Measurements from ENCODE around the gene OTX1.

OTX1 gene

DNA sequence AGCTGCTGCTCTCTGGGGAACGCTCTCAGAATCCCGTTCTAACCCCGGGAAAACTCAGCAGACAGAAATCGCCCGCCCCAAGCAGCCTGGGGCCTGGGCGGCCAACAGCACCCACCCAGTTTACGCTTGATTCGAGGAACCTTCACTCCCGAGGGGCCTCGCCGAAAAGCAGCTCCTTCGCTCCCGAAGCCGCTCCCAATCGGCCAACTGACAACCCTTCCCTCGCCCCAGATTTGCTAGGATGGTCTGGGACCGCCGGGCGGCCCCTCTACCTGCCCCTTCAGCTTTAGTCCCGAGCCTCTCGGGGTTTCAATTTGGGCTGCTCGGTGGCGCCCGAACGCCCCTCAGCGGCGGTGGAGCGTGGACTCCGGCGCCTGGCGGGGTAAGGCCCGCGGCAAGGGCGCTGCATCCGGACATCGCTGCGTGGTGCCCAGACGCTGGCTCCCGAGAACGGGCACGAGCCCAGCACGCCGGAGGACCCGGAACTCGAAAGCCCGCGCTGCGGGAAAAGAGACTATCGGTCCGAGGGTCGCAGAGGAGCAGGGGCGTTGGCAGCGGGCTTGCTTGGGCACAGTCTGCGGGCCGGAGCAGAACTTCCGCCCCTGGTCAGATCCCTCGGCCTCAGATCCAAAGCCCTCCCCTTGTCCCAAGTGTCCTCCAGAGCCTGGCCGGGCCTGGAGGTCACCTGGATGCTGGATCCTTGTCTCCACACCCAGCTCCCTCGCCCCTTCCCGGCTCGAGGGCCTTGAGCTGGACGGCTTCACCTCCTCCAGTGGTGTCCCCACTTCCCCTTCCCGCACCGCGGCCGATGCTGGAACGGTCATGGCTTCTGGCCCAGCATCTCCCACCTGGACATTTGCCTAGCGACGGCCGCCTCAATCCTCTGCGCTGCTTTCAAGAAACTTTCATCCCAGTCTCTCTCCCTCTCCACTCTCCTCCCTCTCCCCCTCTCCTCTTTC, 3.0 kb upstream of the OTX1 start:
- no peak for DNase-seq (ENCODE audit: low read depth in 2 of 2)

DNA sequence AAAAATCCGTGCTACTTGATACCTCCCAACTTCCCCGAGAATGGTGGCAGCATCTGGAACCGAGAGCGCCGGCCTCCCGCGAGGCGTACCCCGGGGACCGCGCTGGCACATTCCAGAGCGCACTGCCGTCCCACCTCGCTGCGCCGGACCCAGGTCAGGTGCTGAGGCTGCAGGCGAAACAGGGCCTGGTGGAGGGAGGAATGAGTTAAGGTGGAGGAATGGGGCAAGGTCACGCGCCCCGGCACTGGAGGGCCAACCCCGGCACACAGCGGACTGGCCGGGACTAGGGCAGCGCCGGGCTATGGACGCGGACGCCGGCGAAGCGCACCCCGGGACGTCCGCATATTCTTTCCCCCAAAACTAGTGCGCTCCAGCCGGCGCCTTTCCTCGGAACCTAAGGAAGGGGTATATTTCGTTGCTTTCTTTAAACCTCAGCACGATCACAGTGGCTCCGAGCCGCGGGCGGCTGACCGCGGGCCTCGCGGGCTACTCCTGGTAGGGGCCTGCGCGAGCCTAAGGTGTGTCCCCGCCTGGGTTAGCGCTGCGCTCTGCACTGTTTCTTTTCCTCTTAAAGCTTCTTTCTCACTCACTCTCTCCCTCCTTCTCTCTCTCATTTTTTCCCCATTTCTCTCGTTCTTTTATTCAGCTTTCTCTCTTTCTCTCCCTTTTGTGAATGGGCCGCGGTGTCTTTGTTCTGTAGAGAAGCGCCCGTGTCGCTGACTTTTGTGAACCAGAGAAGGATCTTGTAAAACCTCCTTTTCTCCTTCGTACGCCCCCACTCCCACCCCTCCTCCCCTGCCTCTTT, 2.1 kb upstream of the OTX1 start:
- DNase-seq (ENCODE audit: low read depth in 2 of 2): no peak

DNA sequence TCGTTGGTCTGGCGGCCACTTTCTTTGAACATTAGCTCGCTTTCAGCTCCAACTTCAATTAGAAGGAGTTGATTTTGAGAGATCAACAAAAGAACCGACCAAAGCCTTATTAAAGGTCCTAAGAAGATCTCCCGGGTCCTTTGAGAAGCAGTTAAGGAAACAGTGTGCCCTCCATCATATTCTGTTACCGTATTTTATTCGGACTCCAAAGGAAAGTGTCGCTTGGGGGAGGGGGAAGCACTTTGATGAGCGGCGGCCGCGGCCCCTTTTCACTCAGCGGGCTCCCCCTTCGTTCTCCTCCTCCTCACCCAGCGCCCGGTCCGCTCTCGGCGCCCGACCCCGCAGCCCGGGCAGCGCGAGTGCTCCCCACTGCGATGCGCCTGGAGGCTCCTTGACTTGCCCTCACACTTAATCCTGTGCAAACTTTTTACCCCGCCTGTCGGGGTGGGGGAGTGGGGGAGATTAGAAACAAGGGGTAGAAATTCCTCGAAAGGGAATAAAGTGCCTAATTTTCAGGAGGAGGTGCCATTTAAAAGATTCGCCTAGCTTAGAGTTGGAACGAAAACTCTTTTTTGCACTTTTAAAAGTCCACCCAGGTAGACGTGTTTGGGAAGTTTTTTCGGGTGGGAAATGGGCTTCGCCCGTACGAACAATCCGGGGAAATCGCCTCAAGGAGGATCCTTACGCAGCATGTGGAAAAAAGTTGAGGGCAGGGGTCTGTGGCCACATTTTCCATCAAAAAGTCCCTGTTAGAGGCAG, 1.2 kb upstream of the OTX1 start:
- no peak for DNase-seq (ENCODE audit: low read depth in 2 of 2)

DNA sequence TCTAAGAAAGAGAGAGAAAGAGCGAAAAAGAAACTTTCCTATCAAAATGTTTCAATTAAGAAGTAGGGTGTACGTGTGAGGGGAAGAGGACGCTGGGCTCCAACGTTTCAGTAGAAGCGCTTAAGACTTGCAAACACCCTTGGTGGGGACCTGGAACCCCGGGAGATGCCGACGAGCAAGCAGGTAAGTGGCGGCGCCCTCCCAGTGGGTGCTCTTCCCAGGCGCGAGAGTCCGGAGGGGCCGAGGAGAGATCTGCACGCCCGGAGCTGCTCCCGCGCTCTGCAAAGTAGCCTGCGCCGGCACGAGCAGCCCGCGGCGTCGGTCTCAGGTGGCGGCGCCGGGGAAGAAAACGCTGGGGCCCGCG, 678 bp upstream of the OTX1 start:
- DNase-seq (ENCODE audit: low read depth in 2 of 2): no peak

DNA sequence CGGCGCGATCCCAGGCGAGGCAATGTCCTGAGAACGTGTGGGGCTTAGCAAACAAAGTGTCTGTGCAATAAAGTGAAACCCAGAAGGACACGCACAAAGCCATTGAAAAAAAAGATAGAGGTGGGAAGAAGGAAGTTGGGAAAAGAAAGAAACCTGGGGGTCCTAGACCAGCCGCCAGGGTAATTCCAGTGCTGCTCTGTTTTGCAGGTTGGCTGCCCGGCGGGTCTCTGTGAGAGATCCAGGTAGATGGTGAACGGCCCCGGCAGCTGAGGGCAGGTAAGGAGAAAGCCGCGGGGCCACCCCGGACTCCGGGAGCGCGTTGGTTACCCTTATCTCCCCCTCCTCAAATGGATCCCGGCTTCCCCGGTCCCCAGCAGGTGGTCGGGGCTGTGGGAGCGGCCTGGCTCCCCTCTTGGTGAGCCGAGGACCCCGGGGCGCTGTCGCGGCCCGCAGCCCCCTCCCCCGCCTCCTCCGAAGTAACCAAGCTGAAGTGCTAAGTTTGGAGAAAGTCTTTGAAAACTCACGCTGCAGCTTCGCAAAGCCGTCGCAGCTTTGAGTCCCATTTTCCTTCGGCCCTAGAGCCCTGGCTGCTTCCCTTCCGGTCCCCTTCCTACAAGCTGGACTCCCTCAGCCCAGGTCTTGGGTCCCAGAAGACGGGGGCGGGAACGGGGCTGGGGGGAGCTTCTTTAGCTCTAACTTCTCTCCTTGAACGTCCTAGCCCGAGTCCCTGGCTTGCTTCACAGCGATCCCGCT, 588 bp downstream of the OTX1 start:
- DNase-seq (ENCODE audit: low read depth in 2 of 2): no peak

DNA sequence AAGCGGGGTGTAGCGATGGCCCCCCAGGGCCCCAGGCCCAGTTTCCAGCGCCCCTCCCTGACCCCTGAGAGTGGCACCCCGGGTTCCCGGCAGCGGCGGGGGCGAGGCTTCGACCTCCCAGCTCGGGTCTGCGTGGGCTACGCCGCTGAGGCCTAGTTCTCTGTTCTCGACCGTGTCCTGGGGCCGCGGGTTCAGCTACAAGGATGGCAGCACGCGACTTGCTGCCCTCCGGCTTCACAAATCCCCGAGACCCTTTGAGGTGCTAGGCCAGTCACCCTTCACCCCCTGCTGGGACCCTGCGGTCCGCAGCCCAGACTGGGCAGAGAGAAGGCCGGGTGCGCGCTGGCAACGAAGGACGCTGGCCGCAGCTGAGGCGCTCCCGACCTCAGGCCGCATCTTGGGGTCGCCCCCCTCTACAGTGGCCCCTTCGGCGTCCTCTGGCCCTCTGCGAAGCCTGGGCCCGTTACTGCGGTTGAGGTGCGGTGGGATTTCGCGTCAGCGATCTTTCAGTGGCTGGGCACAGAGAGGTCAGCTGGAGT, 1.2 kb downstream of the OTX1 start:
- no peak for DNase-seq (ENCODE audit: low read depth in 2 of 2)

DNA sequence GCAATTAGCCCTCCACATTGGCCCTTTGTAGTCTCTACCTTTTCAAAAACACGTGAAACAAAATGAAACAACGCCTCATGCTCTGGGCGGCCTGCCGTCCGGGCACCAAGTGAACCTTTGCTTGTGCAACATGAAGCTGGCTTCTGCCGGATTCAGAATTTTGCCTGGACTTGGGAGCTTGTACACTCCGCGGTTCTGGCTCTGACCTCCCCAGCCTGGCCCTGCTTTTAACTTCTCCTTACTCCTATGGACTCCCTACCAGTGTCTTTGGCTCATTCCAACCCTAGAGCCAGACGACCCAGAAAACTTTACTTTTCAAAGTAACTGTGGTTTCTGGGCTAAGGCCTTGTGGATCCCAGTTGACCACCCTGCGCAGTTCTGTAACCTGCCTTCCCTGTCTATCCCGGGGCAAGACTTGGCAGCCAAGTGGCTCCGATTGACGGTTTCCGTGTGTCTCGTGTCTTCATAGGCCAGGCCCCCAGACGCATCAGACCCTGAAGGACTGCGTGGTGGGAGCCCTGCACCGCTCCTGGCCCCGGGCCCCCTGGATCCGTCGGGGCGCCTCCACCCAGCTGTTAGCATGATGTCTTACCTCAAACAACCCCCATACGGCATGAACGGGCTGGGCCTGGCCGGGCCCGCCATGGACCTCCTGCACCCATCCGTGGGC, 1.9 kb downstream of the OTX1 start:
- DNase-seq (ENCODE audit: low read depth in 2 of 2): no peak

DNA sequence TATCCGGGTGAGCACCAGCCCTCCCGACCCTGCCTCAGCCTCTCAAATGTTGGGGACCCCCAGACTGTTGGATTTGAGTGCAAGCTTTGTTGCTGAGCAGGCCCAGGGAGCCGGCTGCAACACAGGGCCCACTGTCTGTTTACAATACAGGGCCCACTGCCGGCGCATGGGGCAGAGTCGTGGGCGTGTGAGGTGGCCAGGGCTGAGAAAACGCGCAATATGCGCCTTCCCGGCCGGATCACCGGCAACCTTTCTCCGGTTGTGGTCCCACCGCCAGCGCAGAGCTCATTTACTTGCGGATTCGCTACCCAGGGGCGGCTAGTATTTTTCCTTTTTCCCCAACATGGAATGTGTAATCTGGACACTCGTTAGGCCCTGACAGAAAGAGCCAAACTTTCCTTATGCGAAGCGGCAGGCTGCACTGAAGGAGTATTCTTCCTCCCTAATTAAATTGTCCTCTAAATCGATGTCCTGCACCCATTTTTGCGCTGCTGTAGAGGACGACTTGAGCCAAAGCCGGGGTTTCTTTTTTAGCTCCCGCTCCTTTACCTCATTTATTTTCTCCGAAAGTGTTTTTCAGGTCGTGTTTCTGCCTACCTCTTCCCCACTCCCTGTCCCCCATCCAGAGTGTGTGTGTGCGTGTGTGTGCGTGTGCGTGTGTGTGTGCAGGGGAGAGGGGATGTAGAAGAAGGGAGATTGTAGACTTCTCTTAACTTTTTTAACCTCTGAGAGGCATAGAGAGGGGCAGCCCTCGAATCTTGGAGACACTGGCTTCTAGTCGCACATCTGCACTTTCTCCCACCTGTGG, 2.7 kb downstream of the OTX1 start:
- no peak for DNase-seq (ENCODE audit: low read depth in 2 of 2)

DNA sequence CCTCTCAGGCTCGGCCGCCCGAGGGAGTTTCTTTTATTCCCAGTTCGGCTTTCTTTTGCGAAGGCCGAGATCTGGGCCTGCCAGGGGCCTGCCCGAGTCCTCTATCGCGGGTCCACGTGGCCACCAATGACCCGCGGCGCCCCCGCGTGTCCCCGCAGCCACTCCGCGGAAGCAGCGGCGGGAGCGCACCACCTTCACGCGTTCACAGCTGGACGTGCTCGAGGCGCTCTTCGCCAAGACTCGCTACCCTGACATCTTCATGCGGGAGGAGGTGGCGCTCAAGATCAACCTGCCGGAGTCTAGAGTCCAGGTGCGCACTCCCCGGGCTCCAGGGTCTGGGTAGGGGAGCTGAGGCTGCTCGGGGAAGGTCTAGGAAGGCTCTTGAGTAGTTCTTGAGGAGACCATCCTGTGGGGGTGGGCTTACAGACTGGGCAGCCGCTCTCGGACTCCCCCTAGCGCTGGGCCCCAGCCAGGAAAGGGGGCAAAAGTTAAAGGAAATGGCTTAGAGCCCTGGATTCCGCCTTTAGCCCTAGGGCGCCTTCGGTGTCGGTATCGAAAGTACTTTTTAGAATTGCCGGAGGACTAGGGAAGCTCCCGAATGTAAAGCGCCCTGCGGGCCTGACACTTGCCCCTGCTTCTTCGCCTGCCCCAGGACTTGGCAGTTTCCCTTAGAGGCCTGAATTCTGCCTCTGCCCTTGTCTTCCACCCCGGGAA, 3.4 kb downstream of the OTX1 start:
- no peak for DNase-seq (ENCODE audit: low read depth in 2 of 2)

DNA sequence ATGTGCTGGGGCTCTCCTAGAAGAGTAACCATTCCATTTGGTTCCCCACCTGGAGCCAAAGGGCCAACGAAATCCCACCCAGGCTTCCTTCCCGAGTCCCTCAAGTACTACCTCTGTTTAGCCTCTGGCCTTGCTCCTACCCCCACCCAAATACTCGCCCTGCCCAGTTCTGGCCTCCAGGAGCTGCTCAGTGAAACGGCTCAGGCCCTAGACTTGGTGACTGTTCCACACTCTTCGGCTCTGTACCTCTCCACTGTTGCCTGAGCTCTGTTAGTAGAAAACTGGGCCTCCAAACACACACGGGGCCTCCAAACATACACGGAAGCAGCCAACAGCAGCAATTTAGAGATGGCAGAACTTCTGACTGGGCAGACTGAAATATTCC, 4.2 kb downstream of the OTX1 start:
- DNase-seq (ENCODE audit: low read depth in 2 of 2): no peak

DNA sequence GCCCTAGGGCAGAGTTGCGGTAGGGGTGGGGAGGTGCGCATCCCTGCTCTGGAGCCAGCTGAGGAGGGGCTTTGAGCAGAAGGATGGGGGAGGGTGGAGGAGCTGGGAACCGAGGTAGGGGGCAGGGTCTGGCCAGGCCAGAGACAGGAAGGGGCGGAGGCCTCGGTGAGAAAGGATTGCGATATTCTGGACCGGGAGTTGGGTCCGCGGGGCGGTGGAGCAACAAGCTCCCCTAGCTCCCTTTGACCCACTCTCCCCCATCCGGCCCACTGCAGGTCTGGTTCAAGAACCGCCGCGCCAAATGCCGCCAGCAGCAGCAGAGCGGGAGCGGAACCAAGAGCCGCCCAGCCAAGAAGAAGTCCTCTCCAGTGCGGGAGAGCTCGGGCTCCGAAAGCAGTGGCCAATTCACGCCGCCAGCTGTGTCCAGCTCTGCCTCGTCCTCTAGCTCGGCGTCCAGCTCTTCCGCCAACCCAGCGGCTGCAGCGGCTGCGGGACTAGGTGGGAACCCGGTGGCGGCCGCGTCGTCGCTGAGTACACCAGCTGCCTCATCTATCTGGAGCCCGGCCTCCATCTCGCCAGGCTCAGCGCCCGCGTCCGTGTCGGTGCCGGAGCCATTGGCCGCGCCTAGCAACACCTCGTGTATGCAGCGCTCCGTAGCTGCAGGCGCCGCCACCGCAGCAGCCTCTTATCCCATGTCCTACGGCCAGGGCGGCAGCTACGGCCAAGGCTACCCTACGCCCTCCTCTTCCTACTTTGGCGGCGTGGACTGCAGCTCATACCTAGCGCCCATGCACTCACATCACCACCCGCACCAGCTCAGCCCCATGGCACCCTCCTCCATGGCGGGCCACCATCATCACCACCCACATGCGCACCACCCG, 4.8 kb downstream of the OTX1 start:
- peak in 1 of 2 donors; percentile 4 for DNase-seq (ENCODE audit: low read depth in 2 of 2)

DNA sequence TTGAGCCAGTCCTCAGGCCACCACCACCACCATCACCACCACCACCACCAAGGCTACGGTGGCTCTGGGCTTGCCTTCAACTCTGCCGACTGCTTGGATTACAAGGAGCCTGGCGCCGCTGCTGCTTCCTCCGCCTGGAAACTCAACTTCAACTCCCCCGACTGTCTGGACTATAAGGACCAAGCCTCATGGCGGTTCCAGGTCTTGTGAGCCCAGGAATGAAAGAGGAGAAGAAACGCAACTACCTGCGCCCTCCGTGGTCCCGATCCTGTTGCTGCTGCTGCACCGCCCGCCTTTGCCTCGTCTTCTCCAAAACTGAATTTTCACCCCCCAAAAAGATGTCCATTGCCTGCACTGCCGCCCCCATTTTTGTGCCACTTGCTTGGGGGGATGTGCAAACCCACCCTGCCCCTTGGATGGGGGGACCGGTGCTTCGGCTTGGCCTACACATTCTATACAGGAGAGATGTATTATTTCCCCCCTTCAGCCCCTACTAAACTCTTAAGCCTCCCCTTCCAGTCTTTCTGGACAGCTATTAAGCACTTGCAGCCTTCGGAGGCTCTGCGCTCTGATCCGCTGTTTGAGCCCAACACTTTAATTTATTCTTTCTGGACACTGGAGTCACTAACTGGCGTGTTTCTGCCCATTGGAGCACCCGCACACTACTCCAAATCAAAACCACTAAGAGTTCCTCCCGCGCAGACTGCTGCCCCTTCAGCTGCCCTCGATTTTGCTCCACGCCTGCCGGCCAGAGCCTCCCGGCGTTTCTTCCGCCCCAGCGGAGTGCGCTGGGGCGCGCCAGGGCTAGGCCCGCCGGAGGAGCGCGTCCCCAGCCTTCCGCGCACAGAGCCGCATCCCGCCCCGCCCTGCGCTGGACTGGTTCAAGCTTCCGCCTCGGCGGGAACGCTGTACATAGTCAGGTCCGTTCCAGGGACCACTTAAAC, 5.7 kb downstream of the OTX1 start:
- no peak for DNase-seq (ENCODE audit: low read depth in 2 of 2)

DNA sequence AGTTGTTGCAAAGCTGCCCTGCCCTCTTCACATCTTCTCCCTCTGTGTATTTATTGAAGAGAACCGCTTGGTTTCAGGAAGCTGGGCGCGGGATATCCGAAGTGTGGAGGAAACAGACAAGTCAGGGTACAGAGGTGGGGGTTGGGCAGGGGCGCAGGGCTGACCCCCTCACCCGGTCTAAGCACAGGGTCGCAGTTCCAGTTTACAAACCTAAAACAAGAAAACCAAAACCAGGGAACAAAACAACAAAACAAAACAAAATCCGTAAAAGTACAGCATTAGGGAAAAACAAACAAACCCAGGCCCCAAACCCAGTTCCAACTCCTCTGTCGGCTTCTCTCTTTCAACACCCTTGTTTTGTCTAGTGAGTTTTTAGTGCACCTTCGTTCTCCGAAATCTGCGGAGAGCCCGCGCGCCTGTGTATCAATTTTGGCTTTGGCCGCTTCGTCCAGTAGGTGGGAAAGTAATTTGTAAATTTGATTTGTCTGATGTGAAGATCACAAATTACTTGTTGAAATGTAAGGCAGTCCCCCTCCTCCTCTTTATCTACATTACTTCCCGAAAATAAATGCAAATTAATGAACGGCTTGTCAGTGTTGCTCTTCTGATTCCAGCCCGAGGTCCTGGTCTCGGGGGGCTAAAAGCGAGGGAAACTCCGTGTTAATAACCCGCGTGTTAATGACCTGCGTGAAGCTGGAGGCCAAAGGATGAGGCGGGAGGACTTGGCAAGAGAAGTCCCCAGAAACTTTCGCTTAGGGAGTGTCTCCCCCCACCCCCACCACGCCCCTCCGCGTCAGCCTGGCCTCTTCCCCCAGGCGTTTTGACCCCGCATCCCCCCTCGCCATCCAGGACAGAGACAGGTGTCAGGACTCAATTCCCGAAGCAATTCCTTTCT, 6.9 kb downstream of the OTX1 start:
- no peak for DNase-seq (ENCODE audit: low read depth in 2 of 2)

DNA sequence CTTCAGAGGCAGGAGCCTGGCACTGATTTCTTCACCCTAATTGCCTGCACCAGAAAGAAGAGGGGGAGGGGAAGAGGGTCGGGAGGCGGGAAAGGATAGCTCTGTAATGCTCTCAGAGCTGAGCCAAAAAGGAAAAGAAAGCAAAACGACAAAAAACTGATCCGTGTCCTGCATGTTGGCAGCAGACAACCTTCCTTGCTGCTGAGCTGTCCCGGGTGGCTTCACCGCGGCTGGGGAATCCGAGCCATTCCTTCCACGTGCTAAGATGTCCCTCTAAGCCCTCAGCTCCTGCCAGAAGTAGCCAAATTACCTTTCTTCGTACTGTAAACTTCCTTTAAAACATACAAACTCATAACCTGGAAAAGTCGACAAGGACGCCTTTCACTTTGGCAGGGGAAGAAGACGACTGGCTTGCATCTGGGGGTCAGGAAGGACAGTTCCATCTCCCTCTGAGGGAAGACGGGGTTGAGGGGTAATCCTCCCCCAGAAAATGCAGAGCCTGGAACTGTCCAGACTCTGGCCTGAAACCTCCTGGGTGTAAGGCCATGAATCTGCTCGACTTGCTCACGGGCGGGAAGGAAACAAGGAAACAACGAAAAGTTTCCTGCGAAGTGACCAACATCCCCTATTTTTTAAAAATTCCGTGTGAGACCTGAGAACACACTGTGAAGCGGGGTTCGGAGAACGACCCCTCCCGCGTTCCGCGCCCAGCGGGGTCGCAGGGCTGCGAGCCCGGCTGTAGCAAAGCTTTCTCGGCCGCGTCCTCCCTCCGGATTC, 7.7 kb downstream of the OTX1 start:
- no peak for DNase-seq (ENCODE audit: low read depth in 2 of 2)

Data from stimulated activated CD4-positive, alpha-beta T cell treated with anti-CD3 and anti-CD28 coated beads, Interleukin-4, amount 100 ng/mL, for 48 hours (primary cell).